T-helper 2 cell treated with Interferon-gamma antibody and Interleukin-4, amounts not matched to agents 5 μg/mL and 100 μg/mL, for 36 hours (primary cell): ENCODE results near the gene HERC6.
A peak's percentile ranks its signal among the peaks of the same experiment; 100 is the strongest.

Source experiments
- DNase-seq: peaks from one replicate; pipeline ENCODE4 v3.0.0; 2021; ENCODE audit warnings: low spot score
- H3K27ac Mint-ChIP-seq: one replicate; pipeline ENCODE4 v1.8.0; 2021; ENCODE audit warnings: mild to moderate bottlenecking, mixed read lengths
- H3K27me3 Mint-ChIP-seq: one replicate; pipeline ENCODE4 v1.8.0; 2021; ENCODE audit warnings: low read depth, mixed read lengths
- H3K36me3 Mint-ChIP-seq: one replicate; pipeline ENCODE4 v1.8.0; 2021; ENCODE audit warnings: low read depth, mixed read lengths
- H3K4me1 Mint-ChIP-seq: one replicate; pipeline ENCODE4 v1.8.0; 2021; ENCODE audit warnings: low read depth, mixed read lengths
- H3K4me3 Mint-ChIP-seq: one replicate; pipeline ENCODE4 v1.8.0; 2022; ENCODE audit warnings: mild to moderate bottlenecking, moderate library complexity, mixed read lengths
- H3K9me3 Mint-ChIP-seq: one replicate; pipeline ENCODE4 v1.8.0; 2021; ENCODE audit warnings: mixed read lengths

Gene HERC6

DNA sequence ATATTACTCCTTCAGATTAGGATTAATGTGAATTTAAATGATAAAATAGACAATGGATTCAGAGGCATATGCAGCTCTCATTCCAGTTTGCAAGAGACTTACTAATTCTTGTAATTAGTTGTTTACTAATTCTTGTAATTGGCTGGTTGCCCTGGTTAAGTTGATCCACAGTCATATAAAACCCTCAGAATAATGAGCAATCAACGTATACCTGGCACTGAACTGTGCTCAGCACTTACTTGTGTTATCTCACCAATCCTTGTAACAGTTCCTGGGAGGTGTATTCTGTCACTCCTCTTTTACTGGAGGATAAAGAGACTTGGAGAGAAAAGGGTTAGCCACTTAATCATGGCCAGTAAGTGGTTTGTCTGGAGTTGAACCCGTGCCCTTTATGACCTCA lies 88.7 kb downstream of the HERC6 start:
- DNase-seq, result no peak
- H3K36me3 Mint-ChIP-seq, result peaks cover 59% of the 10 kb centered on the region
- peaks cover 14% of the 10 kb centered on the region for H3K4me1 Mint-ChIP-seq
- H3K9me3 Mint-ChIP-seq, result no peaks in the 10 kb centered on the region
- H3K4me3 Mint-ChIP-seq, result no peak overlapping the region
- no peaks in the 10 kb centered on the region for H3K27me3 Mint-ChIP-seq
- no peak overlapping the region for H3K27ac Mint-ChIP-seq

DNA sequence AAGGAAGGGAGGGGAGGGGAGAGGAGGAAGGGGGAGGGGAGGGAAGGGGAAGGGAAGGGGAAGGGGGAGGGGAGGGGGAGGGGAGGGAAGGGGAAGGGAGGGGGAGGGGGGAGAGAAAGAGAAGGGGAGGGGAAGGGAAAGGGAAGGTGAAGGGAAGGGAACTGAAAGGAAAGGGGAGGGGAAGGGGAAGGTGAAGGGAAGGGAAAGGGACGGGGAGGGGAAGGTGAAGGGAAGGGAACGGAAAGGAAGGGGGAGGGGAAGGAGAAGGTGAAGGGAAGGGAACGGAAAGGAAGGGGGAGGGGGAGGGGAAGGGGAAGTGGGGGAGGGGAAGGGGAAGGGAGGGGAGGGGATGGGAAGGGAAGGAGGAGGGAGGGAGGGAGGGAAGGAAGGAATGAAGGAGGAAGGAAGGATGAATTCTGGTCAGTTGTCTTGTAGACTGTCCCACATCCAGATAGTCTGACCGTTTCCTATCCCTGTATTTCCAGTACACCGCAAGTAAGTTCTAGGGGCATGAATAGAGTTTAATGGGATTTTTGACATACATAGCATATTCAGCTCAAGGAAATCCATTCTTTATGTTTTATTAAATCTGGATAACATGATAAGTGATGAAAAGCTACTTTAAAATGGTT lies 98.7 kb downstream of the HERC6 start:
- H3K9me3 Mint-ChIP-seq, result no peaks in the 10 kb centered on the region
- H3K27me3 Mint-ChIP-seq, result no peaks in the 10 kb centered on the region
- H3K36me3 Mint-ChIP-seq, result peaks cover 26% of the 10 kb centered on the region

DNA sequence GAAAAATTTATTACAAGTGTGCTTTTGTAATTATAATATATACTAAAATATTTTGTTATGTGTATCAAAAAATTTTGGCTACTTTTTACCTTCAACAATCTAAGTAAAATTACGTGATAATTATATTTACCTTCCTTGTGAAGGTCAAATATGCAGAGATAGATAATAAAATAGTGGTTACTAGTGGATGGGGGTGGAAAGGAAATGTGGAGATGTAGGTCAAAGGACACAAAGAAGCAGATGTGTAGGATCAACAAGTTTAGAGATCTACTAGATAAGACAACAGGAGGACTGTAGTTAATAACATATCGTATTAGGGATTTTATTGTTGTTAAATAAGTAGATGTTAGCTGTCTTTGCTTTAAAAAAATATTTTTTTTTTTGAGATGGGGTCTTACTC lies 99.6 kb downstream of the HERC6 start:
- peaks cover 21% of the 10 kb centered on the region for H3K36me3 Mint-ChIP-seq
- no peaks in the 10 kb centered on the region for H3K27me3 Mint-ChIP-seq
- no peak for DNase-seq
- H3K4me3 Mint-ChIP-seq, result no peak overlapping the region
- H3K27ac Mint-ChIP-seq, result no peak overlapping the region
- H3K4me1 Mint-ChIP-seq, result no peaks in the 10 kb centered on the region
- no peaks in the 10 kb centered on the region for H3K9me3 Mint-ChIP-seq

More for the DNA sequence above, 98.7 kb downstream of the HERC6 start:
- H3K27ac Mint-ChIP-seq, result no peak overlapping the region
- H3K4me1 Mint-ChIP-seq, result no peaks in the 10 kb centered on the region
- H3K4me3 Mint-ChIP-seq, result no peak overlapping the region
- DNase-seq, result no peak

DNA sequence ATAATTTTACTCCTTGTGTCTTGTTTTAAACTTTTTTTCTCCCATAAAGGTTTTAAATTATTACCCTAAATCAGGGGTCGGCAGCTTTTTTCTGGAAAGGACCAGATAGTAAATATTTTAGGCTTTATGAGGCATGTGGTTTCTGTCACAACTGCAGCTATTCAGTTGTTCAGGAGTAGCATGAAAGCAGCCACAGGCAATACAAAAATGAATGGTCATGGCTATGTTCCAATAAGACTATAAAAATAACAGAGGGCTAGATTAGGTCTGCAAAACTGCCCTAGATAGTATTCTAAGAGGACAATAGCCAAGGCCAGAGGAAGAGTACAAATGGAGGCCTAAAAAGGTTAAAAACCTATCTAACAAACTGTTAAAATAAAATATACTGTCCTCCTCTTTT lies 102.9 kb downstream of the HERC6 start:
- no peak overlapping the region for H3K4me3 Mint-ChIP-seq
- H3K9me3 Mint-ChIP-seq, result no peaks in the 10 kb centered on the region
- no peak for DNase-seq
- H3K27me3 Mint-ChIP-seq, result no peaks in the 10 kb centered on the region
- no peaks in the 10 kb centered on the region for H3K4me1 Mint-ChIP-seq
- H3K36me3 Mint-ChIP-seq, result peaks cover 11% of the 10 kb centered on the region
- no peak overlapping the region for H3K27ac Mint-ChIP-seq

DNA sequence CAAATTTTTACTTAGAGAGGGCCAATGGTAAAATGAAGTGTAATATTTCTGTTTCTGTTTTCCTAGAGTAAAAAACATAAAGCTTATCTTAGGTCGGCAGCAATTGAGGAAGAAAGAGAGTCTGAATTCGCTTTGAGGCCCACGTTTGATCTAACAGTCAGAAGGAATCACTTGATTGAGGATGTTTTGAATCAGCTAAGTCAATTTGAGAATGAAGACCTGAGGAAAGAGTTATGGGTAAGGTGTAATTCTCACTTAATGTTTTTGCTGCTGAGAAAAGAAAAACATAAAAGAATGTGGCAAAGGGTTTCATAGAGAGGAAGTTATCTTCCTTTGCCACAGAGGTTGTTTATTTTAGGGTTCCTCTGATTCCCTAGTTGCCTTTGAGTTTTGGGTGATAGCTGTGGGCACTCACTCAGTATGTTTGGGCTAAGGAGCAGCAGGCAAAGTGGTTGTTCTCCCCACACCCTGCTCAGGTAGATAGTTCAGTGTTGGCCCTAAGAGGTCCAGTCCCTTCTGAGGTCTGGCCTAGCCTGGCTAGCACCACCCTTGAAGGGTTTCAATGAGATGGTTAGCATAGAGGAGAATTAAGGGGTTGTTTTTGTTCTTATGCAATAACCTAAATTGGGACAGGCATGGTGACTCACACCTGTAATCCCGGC lies 110.6 kb downstream of the HERC6 start:
- peaks cover 32% of the 10 kb centered on the region for H3K36me3 Mint-ChIP-seq
- H3K27me3 Mint-ChIP-seq, result no peaks in the 10 kb centered on the region
- DNase-seq, result no peak
- H3K4me3 Mint-ChIP-seq, result peak overlapping the region; percentile 19
- no peaks in the 10 kb centered on the region for H3K9me3 Mint-ChIP-seq
- H3K27ac Mint-ChIP-seq, result peak overlapping the region; percentile 64
- H3K4me1 Mint-ChIP-seq, result peaks cover 17% of the 10 kb centered on the region
